NCI-H2227 (cell line): ENCODE measurements around the gene CCDC177.

Experiments used
- DNase-seq: peaks from one replicate; lab custom pipeline; 2025; ENCODE audit not compliant: unreplicated experiment; lab: John Stamatoyannopoulos, UW

CCDC177 gene

DNA sequence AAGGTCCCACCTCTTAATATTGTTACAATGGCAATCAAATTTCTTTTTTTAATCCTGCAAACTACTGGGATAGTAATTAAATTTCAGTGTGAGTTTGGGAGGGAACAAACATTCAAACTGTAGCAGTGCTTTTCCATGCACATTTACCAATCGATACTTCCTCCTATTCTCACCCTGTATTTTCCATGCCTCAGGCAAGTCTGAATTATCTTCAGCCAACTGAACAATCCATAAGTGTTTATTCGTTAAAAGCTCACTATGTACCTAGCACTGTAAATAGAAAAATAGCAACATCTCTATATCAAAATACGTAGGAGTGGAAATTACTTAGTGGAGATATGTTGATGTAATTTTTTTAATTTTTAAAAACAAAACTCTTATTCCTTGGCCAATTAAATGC lies 43.5 kb downstream of the CCDC177 start:
- no peak for DNase-seq

DNA sequence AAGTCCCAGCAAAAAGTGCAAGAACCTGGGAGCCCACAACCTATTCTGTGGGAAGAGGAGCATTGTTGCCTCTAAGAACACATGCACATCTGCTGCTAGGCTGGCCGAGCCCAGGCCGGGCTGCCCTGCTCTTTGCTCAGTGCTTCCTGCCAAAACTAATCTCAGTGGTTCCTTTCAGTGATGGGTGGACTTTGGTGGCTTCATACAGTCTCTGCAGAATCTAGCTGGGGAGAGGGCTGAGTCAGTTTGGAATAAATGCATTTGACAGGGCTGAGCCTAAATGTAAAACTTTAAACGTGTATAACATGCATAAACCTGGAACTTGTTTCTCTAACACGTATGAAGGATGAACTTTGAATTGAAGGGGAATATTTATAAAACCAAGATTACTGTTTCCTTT lies 44.6 kb downstream of the CCDC177 start:
- DNase-seq = no peak

DNA sequence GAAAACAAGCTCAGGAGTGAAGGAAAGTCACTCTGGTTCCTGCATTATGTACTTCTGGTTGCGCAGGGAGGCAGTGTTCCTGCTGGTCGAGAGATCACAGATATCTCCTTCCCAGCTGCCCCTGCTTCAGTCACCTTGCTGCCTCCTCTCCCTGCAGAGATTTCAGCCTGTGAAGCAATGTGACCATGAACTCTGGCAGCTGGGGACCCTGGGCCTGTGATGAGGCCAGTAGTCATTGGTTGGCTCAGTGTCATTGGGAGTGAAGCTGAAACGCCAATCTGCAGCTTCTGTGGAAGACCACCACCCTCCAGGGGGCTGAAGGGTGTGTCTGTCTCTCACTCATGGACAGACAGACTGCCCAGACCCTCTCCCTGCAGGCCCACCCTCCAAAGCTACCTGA lies 45.1 kb downstream of the CCDC177 start:
- no peak for DNase-seq

DNA sequence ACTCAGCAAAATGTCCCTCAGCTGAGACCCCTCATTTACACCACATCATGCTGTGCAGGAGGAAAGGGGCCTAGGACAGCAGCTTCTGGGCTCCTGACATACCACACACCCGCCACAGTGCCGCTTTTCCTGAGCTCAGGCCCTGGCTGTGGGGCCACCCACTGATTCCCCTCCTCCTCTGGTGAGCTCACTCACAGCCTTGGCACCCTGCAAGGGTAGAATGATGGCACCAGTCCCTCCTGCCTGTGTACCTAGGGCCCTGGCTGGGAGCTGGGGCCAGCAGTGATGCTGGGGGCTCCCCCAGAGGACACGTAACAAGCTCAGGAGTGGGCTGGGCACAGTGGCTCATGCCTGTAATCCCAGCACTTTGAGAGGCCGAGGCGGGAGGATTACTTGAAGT lies 45.7 kb downstream of the CCDC177 start:
- DNase-seq = no peak

DNA sequence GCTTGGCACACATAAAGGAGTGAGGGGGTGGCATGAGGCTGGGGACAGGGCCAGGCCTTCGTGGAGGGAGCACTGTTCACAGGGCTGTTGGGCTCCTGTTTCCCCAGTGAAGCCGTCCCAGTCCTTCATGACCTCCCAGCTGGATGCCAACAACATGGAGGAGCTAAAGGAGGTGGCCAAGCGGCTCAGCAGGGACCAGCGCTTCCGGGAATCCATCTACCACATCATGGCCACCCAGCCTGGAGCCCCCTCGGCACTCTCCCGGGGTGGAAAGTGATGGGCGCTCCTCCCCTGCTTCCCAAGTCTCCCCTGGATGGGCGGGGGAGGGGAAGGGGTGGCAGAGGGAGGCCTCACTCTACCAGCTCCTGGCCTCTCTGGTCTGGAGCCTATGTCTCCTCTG lies 46.5 kb downstream of the CCDC177 start:
- no peak for DNase-seq

DNA sequence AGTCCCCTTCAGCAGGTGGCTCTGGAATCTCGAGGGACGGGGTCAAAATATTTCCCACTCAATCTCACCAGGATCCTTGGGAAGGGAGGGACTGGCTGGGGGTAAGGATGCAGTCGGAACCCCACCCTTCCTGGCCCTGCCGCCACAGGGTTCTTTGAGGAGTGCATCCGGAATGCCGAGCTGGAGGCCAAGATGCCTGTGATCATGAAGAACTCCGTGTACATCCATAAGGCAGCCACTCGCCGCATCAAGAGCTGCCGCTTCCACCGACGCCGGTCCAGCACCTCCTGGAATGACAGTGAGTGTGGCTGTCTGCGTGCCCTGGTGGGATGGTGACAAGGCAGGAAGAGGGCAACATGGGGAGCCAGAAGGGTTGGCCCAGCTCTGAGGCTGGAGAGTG lies 47.0 kb downstream of the CCDC177 start:
- no peak for DNase-seq

DNA sequence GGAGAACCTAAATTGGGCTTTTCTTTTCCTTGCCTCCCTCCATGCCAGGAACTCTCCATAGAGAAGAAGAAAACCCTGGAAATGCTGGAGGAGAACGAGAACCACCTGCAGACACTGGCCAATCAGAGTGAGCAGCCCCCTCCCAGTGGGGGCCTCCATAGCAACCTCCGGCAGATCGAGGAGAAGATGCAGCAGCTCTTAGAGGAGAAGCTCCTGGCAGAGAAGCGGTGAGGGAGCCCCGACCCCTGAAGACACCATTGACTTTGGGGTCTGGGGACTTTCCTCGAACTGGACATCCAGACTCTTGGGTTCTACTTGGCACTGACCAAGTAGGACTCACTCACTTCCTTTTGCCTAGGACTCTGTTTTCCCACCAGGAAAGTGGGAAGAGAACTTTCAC lies 48.8 kb downstream of the CCDC177 start:
- DNase-seq = no peak

DNA sequence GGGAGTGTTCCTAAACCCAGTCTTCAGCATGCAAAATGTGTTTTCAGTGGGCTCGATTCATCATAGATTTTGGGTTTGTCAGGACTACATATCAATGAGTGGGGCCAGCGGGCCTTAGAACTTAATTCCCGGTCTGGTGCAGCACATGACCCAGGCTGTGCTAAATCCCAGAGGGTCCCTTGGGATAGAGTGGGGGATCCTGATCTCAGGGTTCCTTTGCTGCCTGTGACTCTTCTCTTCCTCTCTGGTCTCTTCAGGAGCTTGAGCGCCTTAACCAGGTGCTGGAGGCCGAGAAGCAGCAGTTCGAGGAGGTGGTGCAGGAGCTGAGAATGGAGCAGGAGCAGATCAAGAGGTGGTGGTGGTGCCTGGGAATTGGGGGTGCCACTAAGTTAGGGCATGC lies 52.6 kb downstream of the CCDC177 start:
- no peak for DNase-seq
